Measurements from ENCODE around the gene CBY1.

GRCh38 chr22:38629108-38629507 is 27.3 kb upstream of the CBY1 start:
- TF ChIP-seq POLR2A (IDR thresholded peaks at IDR 0.05; ENCODE audit: low read depth, low read length) (no peak), TAF1 (IDR thresholded peaks at IDR 0.05; ENCODE audit: low read depth, low read length) (no peak), POLR2AphosphoS5 (IDR thresholded peaks at IDR 0.05; ENCODE audit: low read depth, low read length) (no peak), PAX5 (IDR thresholded peaks at IDR 0.05; ENCODE audit: insufficient read depth, low read length, severe bottlenecking) (no peak)
